GM21529 (cell line): ENCODE data around the gene HPD.
"Not testable (repeated sequence)": the region's sequence is repeated elsewhere in the genome, so short reads cannot be mapped to it uniquely, and the experiment has no call there.

ENCODE experiments used
- ATAC-seq: cut with Tn5 transposase; IDR thresholded peaks from one replicate; pipeline ENCODE4 v1.9.1; 2021; ENCODE audit not compliant: unreplicated experiment

HPD gene

DNA sequence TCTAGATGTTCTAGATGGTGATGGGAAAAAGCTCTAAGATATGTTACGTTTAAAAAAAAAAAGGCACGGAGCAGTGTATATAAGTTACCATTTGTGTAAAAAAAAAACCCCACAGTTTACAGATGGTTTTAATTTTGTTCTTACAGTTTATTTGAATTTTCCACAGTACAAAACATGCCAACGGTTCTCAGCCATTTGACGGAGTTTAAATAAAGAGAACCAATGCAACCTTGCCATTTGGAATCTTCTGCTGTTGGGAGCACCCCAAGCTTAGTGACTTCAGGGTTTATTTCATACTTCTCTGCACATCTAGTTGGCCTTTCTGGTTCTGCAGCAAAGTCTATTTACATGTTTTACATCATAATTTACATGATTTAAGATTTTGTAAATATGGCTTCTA is 7.7 kb upstream of the HPD start:
- ATAC-seq, result no peak

DNA sequence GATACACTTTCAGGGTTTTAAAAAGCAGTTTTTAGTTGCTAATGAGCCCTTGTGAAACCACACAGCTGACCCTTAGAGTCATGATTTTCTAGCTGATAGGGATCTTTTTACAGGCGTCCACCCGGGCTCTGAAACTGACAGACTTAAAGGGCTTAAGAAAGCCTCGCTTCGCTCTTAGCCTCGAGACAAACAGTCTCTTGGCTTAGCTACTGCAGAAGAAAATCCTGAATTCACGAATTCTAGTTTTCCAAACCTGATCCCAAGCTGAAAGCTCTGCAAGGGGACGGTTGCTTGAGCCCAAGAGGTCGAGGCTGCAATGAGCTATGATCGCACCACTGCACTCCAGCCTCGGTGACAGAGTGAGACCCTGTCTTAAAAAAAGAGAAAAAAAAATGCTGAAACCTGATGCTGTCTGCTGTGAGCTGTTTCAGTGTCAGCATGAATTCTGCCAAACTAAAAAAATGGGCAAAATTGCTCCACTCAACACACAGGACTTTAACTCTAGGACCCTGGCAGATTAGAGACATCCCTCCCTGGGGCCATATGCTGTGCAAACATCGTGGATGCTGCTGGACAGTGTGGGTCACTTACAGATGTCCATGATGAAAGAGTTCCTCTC is 3.1 kb upstream of the HPD start:
- no peak for ATAC-seq

DNA sequence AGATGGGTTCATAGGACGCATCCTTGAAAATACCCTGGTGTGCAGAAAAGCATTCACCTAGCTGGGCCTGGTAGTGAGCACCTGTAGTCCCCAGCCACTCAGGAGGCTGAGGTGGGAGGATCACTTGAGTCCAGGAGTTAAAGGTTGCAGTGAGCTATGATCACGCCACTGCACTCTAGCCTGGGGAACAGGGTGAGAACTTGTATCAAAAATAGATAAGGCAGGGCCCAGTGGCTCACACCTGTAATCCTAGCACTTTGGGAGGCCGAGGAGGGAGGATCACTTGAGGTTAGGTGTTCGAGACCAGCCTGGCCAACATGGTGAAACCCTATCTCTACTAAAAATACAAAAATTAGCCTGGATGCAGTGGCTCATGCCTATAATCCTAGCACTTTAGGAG is 2.0 kb upstream of the HPD start:
- ATAC-seq, result not testable (repeated sequence)

DNA sequence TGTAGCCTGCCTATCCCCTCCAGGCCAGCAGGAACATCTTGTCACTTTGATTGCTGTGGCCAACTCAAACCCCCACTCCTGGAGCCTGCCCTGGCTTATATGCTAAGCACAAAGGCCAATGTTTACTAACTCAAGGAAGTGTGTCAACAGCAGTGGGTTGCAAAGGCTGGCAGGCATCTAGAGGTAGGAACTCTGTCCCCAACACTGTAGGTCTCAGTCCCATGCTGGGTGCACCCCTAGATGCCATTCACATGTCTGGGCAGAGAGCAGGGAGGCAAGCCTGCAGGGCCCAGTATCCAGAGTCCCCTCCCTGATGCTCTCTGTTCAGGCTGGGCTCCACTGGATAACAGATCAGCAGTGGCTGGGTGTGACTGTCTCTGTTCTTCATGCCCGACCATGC is 1.6 kb upstream of the HPD start:
- no peak for ATAC-seq

DNA sequence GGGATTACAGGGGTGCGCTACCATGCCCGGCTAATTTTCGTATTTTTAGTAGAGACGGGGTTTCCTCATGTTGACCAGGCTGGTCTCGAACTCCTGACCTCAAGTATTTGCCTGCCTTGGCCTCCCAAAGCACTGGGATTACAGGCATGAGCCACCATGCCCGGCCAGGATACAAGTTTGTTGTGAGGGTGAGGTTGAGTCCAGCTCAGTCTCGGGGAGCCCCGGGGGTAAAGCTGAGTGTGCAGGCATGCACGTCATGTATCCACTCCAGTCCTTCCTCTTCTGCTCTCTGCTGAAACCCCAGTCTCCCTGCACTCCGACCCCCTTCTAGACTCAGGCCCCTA is 369 bp downstream of the HPD start:
- ATAC-seq, result no peak

DNA sequence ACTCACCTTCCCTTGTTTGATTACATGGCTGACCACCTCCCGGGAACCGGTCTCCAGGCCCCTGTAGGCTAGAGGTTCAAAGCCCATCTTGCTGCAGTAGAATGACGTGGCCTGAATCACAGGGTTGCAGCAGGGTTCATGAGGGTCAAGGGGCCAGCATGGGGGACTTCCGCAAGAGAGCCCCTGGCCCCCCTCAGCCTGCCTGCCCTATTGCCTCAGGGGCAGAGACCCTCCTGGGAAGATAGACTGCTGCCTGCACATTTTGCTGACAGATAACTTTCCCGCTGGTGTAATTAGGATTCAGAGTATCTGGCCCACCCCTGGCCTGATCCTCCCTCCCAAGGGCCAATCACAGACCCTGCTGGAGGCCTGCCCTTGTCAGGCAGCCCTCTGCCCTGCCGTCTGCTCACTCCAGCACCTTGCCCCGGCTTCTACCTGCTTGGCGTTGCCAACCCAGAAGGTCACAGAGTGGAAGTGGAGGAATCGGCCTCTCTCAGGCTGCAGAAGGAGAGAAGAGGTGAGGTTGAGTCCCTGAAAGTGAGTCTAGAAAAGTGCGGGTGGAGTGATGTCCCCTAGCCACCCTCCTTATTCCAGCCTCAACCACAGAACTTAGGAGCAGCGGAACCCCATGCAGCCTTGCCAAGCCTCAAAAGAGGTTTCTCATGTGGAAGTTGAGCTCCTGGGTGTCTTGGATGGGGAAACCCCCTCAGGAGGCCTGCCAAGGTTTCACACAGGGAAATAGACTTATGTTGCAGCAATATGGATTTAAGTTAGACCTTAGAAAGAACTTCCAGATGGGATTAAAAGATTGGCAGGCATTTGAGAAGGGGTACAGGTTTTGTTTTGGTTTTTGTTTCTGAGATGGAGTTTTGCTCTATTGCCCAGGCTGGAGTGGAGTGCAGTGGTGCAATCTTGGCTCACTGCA is 1.1 kb downstream of the HPD start:
- no peak for ATAC-seq

DNA sequence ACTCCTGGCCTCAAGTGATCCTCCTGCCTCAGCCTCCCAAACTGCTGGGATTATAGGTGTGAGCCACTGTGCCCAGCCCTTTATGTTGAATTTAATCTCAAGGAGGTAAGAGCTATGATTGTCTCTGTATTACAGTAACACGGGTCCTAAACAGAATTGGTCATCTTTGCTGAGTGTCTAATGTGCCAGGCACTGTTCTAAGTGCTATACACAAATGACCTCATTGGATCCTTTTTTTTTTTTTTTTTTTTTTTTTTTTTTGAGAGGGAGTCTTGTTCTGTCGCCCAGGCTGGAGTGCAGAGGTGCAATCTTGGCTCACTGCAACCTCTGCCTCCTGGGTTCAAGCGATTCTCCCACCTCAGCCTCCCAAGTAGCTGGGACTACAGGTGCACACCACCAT is 6.3 kb downstream of the HPD start:
- not testable (repeated sequence) for ATAC-seq

DNA sequence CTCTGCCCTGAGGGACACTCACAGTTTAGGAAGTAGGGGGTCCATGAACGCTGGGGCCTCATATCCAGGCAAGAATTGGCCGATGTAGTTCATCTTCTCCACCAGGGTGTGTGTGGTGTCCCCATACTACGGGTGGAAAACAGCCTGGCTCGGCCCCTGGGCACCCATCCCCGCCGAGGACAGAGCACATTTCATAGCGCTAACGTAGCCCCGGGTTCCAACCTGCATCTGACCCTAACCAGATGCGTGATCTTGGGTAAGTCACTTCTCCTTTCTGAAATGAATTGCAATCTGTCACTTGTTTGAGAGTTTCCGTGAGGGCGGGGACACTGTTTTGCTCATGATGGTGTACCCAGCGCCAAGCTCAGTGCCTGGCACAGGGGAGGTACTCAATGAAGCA is 9.0 kb downstream of the HPD start:
- no peak for ATAC-seq

DNA sequence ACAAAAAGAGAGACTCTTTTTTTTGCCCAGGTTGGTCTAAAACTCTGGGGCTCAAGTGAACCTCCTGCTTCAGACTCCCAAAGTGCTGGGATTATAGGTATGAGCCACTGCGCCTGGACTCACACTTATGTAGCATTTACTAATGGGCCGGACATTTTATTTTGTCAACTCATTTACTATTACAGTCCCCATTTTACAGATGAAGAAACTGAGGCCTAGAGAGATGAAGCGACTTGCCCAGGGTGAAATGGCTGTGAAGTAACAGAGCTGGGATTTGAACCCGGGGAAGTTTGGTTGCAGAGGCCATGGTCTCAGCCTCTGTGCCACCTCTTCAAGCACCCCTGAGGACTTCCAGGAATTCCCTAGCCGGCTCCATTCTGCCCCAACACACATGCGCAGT is 9.4 kb downstream of the HPD start:
- ATAC-seq, result no peak

DNA sequence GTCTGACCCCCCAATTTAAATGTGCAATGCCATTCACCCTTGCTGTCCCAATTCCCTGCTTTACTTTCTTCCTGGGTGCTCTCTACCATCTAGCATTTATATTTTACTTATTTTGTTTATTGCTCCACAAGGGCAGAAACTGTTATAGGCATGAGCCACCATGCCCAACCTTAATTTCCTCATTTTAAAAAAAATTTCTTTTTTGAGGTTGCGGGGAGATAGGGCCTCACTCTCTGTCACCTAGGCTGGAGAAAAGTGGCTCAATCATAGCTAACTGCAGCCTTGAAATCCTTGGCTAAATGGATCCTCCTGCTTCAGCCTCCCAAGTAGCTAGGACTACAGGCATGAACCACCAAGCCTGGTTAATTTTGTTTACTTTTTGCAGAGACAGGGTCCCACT is 13.0 kb downstream of the HPD start:
- no peak for ATAC-seq

DNA sequence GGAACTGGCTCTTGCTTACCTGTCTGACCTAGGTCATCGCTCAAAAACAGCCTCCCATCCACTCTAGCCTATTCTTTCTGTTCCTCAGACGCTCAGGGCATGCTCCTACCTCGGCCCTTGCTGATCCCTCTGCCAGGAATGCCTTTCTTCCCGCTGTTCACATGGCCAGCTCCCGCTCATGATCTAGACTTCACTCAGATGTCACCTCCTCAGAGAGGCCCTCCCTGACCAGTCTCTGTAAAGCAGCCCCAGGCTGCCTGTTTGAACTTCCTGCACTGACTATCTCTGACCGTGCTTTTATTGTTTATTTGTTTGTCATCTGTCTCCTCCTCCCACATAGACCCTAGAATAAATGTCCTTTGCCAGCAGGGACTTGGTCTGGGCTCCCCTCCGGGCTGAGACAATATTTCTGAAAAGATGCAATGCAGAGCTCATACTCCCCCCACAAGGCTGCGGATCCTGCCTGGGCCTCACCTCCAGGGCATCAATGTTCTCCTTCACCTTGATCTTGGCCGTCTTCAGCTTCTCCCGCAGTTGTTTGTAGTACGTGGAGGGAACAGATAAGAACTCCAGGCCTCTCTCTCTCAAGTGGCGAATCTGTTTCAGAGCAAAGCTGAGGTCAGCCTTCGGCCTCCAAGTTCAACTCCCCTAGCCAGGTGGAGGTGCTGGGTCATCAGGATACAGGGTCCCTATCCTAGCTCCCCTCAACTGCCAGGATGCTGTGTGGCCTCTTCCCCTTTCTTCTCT is 15.2 kb downstream of the HPD start:
- ATAC-seq, result no peak

DNA sequence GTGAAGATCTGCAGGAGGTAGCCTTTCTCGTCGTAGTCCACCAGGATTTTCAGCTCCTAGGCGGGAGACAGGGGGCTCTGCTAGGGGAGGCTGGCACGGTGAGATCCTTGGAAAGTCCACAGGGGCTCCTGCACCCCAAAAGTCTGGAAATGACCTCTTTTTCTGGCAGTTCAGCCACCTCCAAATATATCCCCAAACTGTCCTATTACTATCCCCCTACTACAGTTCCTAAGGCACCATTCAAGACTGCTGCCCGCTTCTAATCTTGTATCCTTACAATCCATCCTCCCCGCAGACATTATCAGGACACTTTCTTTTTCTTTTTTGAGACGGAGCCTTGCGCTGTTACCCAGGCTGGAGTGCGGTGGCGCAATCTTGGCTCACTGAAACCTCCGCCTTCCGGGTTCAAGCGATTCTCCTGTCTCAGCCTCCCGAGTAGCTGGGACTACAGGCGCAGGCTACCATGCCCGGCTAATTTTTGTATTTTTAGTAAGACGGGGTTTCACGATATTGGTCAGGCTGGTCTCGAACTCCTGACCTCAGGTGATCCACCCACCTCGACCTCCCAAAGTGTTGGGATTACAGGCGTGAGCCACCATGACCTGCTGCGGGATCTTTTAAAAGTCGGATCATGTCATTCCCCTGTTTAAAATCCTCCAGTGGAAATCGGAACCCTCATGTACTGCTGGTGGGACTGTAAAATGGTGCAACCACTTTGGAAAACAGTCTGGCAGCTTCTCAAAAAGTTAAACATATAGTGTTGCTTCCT is 18.5 kb downstream of the HPD start:
- ATAC-seq, result no peak

DNA sequence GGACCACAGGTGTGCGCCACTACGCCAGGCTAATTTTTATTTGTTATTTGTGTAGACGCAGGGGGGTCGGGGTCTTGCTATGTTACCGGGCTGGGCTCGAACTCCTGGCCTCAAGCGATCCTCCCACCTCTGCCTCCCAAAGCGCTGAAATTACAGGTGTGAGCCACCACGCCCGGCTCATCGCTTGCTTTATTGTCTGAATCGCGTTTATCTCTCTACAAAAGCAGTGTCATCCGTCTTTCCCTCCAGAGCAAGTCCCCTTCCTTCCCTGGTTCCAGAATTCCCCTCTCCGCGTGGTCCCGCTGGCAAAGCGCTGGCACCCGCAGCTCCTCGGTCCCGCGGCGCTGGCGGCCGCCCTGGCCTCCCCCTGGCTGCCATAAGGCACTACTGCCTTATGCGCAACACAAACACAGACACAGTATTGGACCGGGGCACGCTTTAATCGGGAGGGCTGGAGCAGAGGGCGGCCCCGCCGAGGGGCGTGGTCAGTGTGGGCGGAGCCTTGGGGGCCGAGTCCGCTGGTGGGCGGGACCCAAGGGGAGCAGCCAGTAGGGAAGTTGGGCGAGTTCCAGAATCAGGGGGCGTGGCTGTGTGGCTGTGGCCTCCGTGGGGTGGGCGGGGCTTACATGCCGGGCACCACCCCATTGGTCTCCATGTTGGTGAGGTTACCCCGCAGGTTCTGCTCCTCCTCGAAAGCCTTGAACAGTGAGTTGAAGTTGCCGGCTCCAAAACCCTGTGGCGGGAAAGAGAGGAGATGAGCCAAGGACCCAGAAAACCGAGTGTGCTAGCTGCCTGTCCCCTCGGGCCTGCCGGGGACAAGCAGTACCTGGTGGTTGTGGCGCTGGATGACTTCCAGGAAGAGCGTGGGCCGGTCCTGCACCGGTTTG is 19.3 kb downstream of the HPD start:
- ATAC-seq, result peak; percentile 92

DNA sequence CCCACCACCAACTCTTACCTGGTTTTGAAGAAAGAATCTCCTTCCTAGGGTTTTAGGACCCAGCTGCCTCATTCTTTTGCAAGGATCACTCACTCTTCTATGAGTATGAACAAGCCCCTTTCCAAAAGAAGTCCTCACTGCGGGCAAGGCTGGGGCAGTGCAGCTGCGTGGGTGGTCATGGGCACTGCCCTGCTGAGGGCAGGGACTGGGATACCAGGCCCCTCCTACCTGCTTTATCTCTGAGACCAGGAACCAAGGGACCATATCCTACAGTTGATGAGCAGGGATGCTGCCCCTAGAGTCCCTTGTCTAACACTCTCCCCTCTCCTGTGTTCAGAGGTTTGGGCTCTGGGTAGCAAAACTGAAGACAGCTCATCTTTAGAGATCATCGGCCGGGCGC is 20.5 kb downstream of the HPD start:
- no peak for ATAC-seq

DNA sequence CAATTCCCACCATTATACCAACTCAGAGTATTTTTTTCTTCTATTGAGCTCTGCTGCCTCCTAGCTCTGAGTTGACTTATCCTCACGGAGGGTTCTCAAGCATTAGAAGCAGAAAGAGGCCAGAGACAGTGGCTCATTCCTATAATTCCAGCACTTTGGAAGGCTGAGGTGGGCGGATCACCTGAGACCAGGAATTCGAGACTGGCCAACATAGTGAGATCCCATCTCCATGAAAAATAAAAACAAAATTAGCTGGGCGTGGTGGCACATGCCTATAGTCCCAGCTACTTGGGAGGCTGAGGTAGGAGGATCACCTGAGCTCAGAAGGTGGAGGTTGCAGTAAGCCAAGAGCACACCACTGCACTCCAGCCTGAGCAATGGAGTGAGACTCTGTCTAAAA is 21.0 kb downstream of the HPD start:
- ATAC-seq, result no peak

DNA sequence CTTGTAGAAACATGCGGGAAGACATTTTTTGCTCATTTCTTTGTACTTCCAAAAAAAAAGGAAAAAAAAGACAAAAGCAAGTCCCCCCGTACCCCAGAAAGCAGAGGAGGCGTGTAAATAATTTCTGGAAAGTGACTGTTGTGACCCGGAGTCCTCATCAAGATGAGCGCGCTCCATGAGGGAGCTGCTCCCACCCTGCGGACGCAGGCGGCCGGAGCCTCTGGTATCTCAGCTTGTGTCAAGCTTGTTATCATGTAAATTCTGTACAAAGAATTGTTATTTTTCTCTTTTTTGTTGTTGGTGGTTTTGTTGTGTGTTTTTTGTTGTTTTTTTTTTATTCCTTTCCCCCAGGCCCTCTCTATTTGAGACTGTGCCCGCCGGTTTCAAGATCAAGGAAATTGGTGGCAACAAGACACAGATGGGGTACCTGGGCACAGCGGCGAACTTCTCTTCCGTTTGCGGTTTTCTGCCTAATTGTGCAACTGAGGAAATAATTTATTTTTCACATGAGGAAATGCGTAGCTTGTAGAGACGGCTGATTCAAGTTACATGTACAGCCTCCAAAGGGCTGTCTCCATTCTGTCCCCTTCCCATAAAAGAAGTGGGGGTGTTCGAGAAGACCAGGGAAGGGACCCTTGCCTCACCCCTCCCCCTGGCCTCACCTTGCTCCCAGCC is 27.0 kb downstream of the HPD start:
- ATAC-seq, result no peak

DNA sequence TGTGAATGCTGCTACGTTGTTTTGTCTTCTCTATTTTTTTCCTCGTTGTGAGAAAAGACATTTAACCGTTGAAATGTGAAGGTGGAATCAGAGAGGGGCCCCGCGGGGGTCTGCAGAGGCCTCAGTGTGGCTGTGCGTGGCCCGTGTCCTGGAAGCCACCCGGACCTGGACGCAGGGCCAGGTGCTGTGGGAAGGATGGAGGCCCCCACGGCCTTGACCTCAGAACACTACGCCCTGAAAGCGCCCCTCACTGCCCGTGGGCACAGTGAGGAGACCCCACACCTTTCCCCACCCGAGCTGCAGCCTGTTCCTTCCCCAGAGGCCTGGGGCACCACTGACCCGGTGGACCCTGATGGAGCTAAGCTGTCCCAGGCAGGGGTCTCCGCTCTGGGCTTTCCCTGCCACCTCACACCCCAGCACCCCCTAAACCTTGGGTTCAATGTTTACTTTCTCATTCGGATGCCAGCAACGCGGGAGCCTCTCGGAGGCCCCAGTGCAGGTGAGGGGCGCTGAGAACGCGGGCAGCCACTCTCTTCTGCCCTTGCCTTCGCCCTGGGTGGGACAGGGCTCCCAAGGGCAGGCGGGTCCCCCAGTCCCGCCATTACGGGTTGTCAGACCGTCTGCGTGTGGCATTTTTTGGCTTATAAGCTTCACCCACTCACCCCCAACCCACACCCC is 27.9 kb downstream of the HPD start:
- ATAC-seq, result no peak

DNA sequence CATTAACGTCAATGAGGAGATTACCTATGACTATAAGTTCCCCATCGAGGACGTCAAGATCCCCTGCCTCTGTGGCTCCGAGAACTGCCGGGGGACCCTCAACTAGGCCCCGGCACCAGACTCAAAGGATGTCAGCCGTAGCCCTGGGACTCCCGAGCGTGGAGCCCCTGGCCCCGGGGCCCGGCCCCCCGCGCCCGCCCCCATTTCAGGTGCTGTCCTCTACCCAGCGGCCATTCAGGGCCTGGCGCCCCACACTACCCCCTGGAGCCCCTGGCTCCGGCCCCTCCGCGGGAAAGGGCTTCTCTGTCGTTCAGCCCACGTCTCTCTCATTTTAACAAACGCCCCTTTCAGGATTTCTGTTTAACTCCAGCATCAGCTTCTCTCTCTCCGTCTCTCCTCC is 28.5 kb downstream of the HPD start:
- no peak for ATAC-seq

DNA sequence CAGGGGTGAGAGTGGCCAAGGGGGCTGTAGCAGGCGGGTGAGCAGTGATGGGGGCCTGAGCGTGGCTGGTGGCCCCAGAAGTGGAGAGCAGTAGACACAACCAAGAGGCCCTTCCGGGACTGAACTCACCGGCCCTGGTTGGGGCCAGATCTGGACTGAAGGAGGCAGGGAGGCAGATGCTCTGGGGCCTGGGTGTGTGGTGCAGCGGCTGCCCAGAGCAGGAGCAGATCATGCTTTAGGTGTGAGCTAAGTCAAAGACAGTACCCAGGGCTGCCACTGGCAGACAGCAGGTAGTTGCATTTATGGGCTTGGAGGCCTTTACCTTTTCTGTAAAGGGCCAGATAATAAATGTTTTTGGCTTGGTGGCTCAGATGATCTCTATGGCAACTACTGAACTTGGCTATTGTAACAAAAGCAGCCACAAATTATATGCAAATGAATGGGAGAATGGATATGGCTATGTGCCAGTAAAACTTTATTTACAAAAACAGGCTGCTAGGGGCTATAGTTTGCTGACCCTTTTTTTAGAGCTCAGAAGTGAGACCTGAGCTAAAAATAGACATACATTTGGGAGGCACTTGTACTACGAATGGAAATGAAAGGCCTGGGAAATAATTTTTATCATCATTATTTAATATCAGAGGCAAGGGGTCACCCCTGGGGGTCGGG is 29.3 kb downstream of the HPD start:
- ATAC-seq, result no peak
